A673 (cell line): ENCODE data around the gene OXTR.

Experiments used
- CTCF ChIP-seq: fragments of 300-800, 200-600 bp; sonication (generic); conservative IDR thresholded peaks from 2 replicates; pipeline ENCODE4 v1.5.1; 2017; ENCODE audit warnings: low read depth, mild to moderate bottlenecking, antibody characterized with exemption, low read length, moderate library complexity, mixed read lengths
- EZH2 ChIP-seq: fragments of 200-600 bp; sonication (generic); IDR thresholded peaks from 2 replicates; pipeline ENCODE4 v1.6.1; 2017; ENCODE audit warnings: borderline replicate concordance, low read depth, mild to moderate bottlenecking, mixed read lengths, antibody characterized with exemption, low read length; ENCODE audit not compliant: poor library complexity, severe bottlenecking

- no peak for TF ChIP-seq CTCF
- TF ChIP-seq EZH2: no peak
Measured at GRCh38 chr3:8712908-8713255, 56.5 kb downstream of the OXTR start.
